Inflammatory macrophage treated with lipopolysaccharide for 1 hour (primary cell): ENCODE measurements around the gene SPPL2A.
A peak's percentile ranks its signal among the peaks of the same experiment; 100 is the strongest.

ENCODE experiments used
- DNase-seq, 2 donors: peaks; one replicate each; pipeline ENCODE4 v3.0.0-alpha.2; 2020 to 2022

SPPL2A gene

DNA sequence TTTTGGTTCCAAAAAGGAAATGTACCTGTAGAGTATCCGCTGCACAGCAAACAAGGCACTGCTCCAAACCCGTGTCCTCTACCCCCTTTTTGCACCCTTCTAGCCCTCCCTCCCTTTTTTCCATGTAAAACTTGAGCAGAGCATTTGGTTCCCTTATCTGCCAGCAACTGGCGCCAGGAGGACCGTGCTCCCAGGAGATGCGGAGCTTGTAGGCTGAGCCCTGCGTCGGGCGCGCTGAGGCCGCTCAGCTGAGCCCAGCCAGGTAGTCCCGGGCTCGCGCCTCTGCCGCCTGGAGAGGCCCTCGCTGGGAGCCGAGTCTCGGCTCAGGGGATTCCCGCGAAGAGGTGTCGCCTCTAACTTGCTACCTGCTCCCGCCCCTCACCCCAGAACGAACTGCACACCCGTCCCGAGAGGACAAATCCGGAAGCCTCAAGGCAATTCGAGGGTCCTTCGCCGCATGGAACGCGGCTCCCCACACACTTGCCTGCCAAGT is 79.5 kb downstream of the SPPL2A start:
- DNase-seq, result peak; percentile 24 to 32

DNA sequence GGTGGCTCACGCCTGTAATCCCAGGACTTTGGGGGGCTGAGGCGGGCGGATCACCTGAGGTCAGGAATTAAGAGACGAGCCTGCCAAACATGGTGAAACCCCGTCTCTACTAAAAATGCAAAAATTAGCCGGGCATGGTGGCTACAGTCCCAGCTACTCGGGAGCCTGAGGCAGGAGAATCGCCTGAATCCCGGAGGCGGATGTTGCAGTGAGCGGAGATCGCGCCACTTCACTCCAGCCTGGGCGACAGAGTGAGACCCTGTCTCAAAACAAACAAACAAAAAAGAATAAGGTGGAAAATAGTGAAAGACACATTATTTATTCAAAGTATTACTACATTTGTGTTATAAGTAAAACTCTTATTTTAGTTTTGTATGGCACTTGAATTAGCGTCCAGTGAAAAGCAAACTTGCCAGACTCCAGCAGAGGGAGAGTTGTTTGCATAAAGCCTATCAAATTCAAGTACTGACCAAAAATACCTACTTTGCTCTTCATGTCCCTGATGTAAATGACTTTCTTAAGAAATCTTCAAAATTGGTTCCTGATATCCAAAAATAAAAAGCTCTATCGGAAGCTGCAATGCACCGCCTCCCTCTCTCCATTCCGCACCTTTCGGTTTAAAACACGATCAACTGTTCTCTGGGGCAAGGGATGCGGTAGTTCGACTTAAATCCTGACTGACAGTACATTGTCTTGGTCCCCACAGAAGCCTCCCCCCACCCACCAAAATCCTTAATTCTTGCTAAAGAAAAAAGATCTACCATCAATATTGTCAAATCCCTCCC is 80.1 kb downstream of the SPPL2A start:
- peak in 1 of 2 donors; percentile 13 for DNase-seq

DNA sequence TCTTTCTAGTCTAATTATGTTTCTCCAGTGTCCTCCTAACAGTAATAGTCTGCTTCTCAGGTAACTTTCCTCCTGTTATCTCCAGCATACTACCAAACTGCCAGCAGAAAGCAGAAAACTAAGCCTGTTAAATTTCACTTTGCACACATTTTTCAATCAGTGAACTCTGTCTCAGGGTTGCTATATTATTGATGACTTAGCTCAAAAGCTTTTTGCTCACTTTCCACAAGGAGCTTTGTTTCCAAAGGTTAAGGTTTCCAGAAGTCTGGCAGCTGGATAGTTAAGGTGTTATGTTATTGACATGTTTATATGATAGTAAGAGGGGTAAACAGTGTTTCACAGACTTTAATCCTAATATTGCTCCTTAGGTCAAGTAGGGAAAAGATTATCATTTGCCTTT is 84.0 kb downstream of the SPPL2A start:
- DNase-seq, result no peak

GRCh38 chr15:50676799-50677483 is 88.6 kb downstream of the SPPL2A start:
- no peak for DNase-seq

GRCh38 chr15:50675535-50676144 is 89.9 kb downstream of the SPPL2A start:
- peak in 1 of 2 donors; percentile 70 for DNase-seq

GRCh38 chr15:50670115-50670514 is 95.4 kb downstream of the SPPL2A start:
- no peak for DNase-seq

DNA sequence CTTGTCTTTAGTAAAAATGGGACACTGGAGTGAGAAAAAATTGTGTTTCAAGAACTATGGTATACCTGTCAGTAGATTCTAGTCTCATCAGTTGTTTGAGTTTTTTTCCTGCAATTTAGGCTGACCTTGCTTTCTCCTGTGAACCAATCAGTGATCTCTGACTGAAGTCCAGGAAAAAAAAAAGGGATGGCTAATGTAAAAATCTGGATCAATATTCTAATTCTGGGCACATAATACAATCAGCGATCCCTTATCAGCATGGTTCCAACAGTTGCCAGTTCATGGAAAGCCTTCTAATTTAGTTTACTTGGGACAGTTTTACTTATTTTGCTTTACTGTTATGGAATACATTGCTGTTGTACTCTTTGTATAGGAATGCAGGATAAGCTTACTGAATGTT is 95.9 kb downstream of the SPPL2A start:
- DNase-seq, result no peak

DNA sequence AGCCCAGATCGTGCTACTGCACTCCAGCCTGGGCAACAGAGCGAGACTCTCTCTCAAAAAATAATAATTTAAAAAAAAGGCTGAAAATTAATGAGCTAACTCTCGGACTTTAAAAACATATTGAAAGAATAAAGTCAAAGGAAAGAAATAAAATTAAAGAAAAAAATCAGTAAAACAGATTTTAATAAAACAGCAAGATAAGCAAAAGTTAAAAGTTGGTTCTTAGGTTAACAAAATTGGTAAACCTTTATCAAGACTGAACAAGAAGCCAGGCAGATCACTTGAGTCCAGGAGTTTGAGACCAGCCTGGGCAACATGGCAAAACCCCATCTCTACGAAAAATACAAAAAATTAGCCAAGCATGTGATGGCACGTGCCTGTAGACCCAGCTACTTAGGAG is 99.6 kb downstream of the SPPL2A start:
- no peak for DNase-seq

GRCh38 chr15:50655555-50655954 is 110.0 kb downstream of the SPPL2A start:
- DNase-seq, result no peak

GRCh38 chr15:50653156-50653743 is 112.3 kb downstream of the SPPL2A start:
- DNase-seq, result no peak

- no peak for DNase-seq
These were observed 112.8 kb downstream of the SPPL2A start for GRCh38 chr15:50652671-50653070.
